H9 (cell line): ENCODE measurements around the gene CCNY. TPM values are rescaled to one million over a fixed set of nuclear protein-coding genes. Genes with fewer than 3 reads are reported as not detected.

Source experiments
- DNase-seq: peaks from one replicate; pipeline ENCODE4 v3.0.0-alpha.2; 2017
- H2AFZ ChIP-seq: one replicate; pipeline ENCODE4 v1.6.1; 2013; ENCODE audit warnings: mild to moderate bottlenecking, low read length, control low read depth, moderate library complexity
- H2AK5ac ChIP-seq: 2 replicates; pipeline ENCODE4 v1.6.1; 2013; ENCODE audit warnings: low read length, control low read depth, mixed read lengths; ENCODE audit not compliant: insufficient read length
- H2BK120ac ChIP-seq: one replicate; pipeline ENCODE4 v1.6.1; 2013; ENCODE audit warnings: low read depth, mild to moderate bottlenecking, low read length, control low read depth, inconsistent platforms; ENCODE audit not compliant: poor library complexity, severe bottlenecking
- H2BK12ac ChIP-seq: 2 replicates; pipeline ENCODE4 v1.6.1; 2013; ENCODE audit warnings: low read length, control low read depth, mixed read lengths, low read depth; ENCODE audit not compliant: insufficient read length
- H2BK15ac ChIP-seq: 2 replicates; pipeline ENCODE4 v1.6.1; 2013; ENCODE audit warnings: low read depth, low read length, control low read depth
- H2BK20ac ChIP-seq: one replicate; pipeline ENCODE4 v1.6.1; 2013; ENCODE audit warnings: low read depth, mild to moderate bottlenecking, low read length, control low read depth, inconsistent platforms; ENCODE audit not compliant: poor library complexity, severe bottlenecking
- H2BK5ac ChIP-seq: 2 replicates; pipeline ENCODE4 v1.6.1; 2013; ENCODE audit warnings: low read length, control low read depth, mixed read lengths; ENCODE audit not compliant: insufficient read length
- H3K14ac ChIP-seq: 2 replicates; pipeline ENCODE4 v1.6.1; 2013; ENCODE audit warnings: low read length, control low read depth; ENCODE audit not compliant: insufficient read depth
- H3K18ac ChIP-seq: 2 replicates; pipeline ENCODE4 v1.6.1; 2013; ENCODE audit warnings: low read depth, mild to moderate bottlenecking, mixed read lengths, low read length, control low read depth; ENCODE audit not compliant: insufficient read length
- H3K23ac ChIP-seq: 2 replicates; pipeline ENCODE4 v1.6.1; 2013; ENCODE audit warnings: low read length, control low read depth, mixed read lengths, low read depth; ENCODE audit not compliant: insufficient read length
- H3K23me2 ChIP-seq: 2 replicates; pipeline ENCODE4 v1.6.1; 2013; ENCODE audit warnings: low read depth, mild to moderate bottlenecking, mixed read lengths, low read length, control low read depth; ENCODE audit not compliant: insufficient read length, poor library complexity, severe bottlenecking
- H3K27ac ChIP-seq: 2 replicates; pipeline ENCODE4 v1.5.1; 2013; ENCODE audit warnings: low read length, control low read depth, mixed read lengths, low read depth; ENCODE audit not compliant: insufficient read length
- H3K27me3 ChIP-seq: 2 replicates; pipeline ENCODE4 v1.6.1; 2013; ENCODE audit warnings: low read length, control low read depth, inconsistent platforms; ENCODE audit not compliant: insufficient read depth
- H3K4ac ChIP-seq: 2 replicates; pipeline ENCODE4 v1.6.1; 2013; ENCODE audit warnings: low read depth, mild to moderate bottlenecking, control low read depth, inconsistent platforms, low read length, moderate library complexity
- H3K4me1 ChIP-seq: 2 replicates; pipeline ENCODE4 v1.6.1; 2013; ENCODE audit warnings: low read length, control low read depth, inconsistent platforms; ENCODE audit not compliant: insufficient read depth
- H3K4me2 ChIP-seq: 2 replicates; pipeline ENCODE4 v1.6.1; 2013; ENCODE audit warnings: low read length, control low read depth, mixed read lengths; ENCODE audit not compliant: insufficient read length, insufficient read depth
- H3K56ac ChIP-seq: 2 replicates; pipeline ENCODE4 v1.6.1; 2013; ENCODE audit warnings: low read depth, mild to moderate bottlenecking, mixed read lengths, low read length, control low read depth; ENCODE audit not compliant: insufficient read length
- H3K79me1 ChIP-seq: 2 replicates; pipeline ENCODE4 v1.6.1; 2013; ENCODE audit warnings: low read depth, mild to moderate bottlenecking, moderate library complexity, low read length, control low read depth, inconsistent platforms; ENCODE audit not compliant: insufficient read depth, poor library complexity, severe bottlenecking
- H3K79me2 ChIP-seq: 2 replicates; pipeline ENCODE4 v1.6.1; 2013; ENCODE audit warnings: low read length, control low read depth, inconsistent platforms; ENCODE audit not compliant: insufficient read depth
- H3K9ac ChIP-seq: 2 replicates; pipeline ENCODE4 v1.6.1; 2013; ENCODE audit warnings: low read length, control low read depth, mixed read lengths; ENCODE audit not compliant: insufficient read length; ENCODE audit errors: extremely low read depth
- H3K9me3 ChIP-seq: one replicate; pipeline ENCODE4 v1.6.1; 2013; ENCODE audit warnings: low read depth, low read length, inconsistent platforms; ENCODE audit not compliant: control insufficient read depth
- H3T11ph ChIP-seq: one replicate; pipeline ENCODE4 v1.6.1; 2013; ENCODE audit warnings: mild to moderate bottlenecking, low read length, control low read depth, inconsistent platforms
- H4K20me1 ChIP-seq: one replicate; pipeline ENCODE4 v1.6.1; 2013; ENCODE audit not compliant: control insufficient read depth, insufficient read length, insufficient read depth
- H4K5ac ChIP-seq: 2 replicates; pipeline ENCODE4 v1.6.1; 2013; ENCODE audit warnings: low read depth, mild to moderate bottlenecking, mixed read lengths, low read length, control low read depth; ENCODE audit not compliant: insufficient read length
- H4K8ac ChIP-seq: replicated peaks from 2 replicates; pipeline ENCODE4 v1.6.1; 2013; ENCODE audit warnings: low read length, control low read depth, mixed read lengths, low read depth; ENCODE audit not compliant: insufficient read length
- H4K91ac ChIP-seq: 2 replicates; pipeline ENCODE4 v1.6.1; 2013; ENCODE audit warnings: low read depth, mild to moderate bottlenecking, moderate library complexity, mixed read lengths, low read length, control low read depth; ENCODE audit not compliant: insufficient read length
- H3K27ac Mint-ChIP-seq, 3 experiments: 2 replicates in 2 of 3; 3 replicates in 1 of 3; pipeline ENCODE4 v1.8.0; 2020 to 2021; ENCODE audit warnings: mixed read lengths in 3 of 3, mild to moderate bottlenecking in 1 of 3, moderate library complexity in 1 of 3
- H3K27me3 Mint-ChIP-seq: 2 replicates; pipeline ENCODE4 v1.8.0; 2021; ENCODE audit warnings: low read depth, mild to moderate bottlenecking, moderate library complexity, mixed read lengths
- H3K36me3 Mint-ChIP-seq, 3 experiments: 2 replicates in 2 of 3; 3 replicates in 1 of 3; pipeline ENCODE4 v1.8.0; 2020 to 2021; ENCODE audit warnings: low read depth in 3 of 3, mixed read lengths in 3 of 3; ENCODE audit not compliant: insufficient read depth in 1 of 3
- H3K4me1 Mint-ChIP-seq, 2 experiments: 2 replicates each; pipeline ENCODE4 v1.8.0; 2020; ENCODE audit warnings: mixed read lengths in 2 of 2
- H3K4me3 Mint-ChIP-seq, 2 experiments: 2 replicates in 1 of 2; 3 replicates in 1 of 2; pipeline ENCODE4 v1.8.0; 2020 to 2021; ENCODE audit warnings: mild to moderate bottlenecking in 2 of 2, mixed read lengths in 2 of 2, moderate library complexity in 1 of 2
- H3K9me3 Mint-ChIP-seq, 2 experiments: 2 replicates in 1 of 2; 3 replicates in 1 of 2; pipeline ENCODE4 v1.8.0; 2020; ENCODE audit warnings: mild to moderate bottlenecking in 2 of 2, mixed read lengths in 2 of 2, moderate library complexity in 1 of 2
- WGBS: extraction: QIAGEN DNeasy Blood & Tissue Kit; methylation state at CpG from one replicate; pipeline ENCODE4 v1.1.7; 2013; ENCODE audit warnings: missing lambda C conversion rate, low lambda C conversion rate, mixed read lengths; ENCODE audit not compliant: insufficient read length; ENCODE audit errors: extremely low coverage; 5-methylcytosine and 5-hydroxymethylcytosine counted together
- total RNA-seq: library from RNA; stranded (reverse); gene quantifications from 2 replicates; pipeline ENCODE4 v1.2.1, GENCODE V29; 2021
- TF ChIP-seq, protein P1 (sequence below): fragments of 200-600 bp; sonication (generic); conservative IDR thresholded peaks from 3 replicates; pipeline ENCODE4 v1.8.0; 2021; ENCODE audit warnings: antibody characterized with exemption, mild to moderate bottlenecking

CCNY gene
- total RNA-seq, 1 experiment from 2014 or later = 62.1 TPM

DNA sequence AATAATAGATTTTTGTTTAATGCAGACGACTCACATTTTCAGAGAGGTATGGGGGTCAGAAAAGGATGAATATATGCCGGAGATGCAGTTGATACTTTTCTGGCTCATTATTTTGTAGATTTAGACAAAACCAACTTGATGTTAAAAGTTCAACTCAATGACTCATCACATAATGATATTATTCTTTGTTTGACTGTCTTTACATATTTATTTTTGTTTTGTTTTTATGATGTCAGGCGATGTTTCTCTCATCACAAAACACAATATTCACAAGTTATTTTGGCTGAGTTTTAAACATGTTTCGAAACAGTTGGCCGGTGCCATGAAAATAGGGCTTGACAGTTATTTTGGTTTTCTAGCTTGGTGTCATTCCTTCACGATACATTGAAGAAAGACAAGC is 270.1 kb downstream of the CCNY start:
- DNase-seq = no peak
- H4K5ac ChIP-seq = no peak overlapping the region
- Mint-ChIP-seq H3K27me3 (no peaks in the 10 kb centered on the region; the same call in 1 of the 2 replicates), H3K9me3 (peaks cover 14 to 20% of the 10 kb centered on the region in 2 experiments), H3K4me1 (peaks cover under 1 to 3% of the 10 kb centered on the region in 2 experiments; a peak in 1 of 4 replicates), H3K36me3 (peaks cover 7 to 11% (median 11%) of the 10 kb centered on the region in 3 experiments), H3K4me3 (no peak overlapping the region), H3K27ac (no peak overlapping the region)
- H3K23me2 ChIP-seq = no peaks in the 10 kb centered on the region
- H3K9me3 ChIP-seq = no peaks in the 10 kb centered on the region
- TF ChIP-seq, protein P1, sequence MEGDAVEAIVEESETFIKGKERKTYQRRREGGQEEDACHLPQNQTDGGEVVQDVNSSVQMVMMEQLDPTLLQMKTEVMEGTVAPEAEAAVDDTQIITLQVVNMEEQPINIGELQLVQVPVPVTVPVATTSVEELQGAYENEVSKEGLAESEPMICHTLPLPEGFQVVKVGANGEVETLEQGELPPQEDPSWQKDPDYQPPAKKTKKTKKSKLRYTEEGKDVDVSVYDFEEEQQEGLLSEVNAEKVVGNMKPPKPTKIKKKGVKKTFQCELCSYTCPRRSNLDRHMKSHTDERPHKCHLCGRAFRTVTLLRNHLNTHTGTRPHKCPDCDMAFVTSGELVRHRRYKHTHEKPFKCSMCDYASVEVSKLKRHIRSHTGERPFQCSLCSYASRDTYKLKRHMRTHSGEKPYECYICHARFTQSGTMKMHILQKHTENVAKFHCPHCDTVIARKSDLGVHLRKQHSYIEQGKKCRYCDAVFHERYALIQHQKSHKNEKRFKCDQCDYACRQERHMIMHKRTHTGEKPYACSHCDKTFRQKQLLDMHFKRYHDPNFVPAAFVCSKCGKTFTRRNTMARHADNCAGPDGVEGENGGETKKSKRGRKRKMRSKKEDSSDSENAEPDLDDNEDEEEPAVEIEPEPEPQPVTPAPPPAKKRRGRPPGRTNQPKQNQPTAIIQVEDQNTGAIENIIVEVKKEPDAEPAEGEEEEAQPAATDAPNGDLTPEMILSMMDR = no peak
- H2BK20ac ChIP-seq = no peak overlapping the region
- no peaks in the 10 kb centered on the region for H3K4me1 ChIP-seq
- no peaks in the 10 kb centered on the region for H3K27me3 ChIP-seq
- H2BK12ac ChIP-seq = no peak overlapping the region
- no peak overlapping the region for H2BK5ac ChIP-seq
- H2AFZ ChIP-seq = no peak overlapping the region
- H3K27ac ChIP-seq = no peak overlapping the region
- H3K79me1 ChIP-seq = no peaks in the 10 kb centered on the region
- H2BK120ac ChIP-seq = no peak overlapping the region
- no peak overlapping the region for H3K18ac ChIP-seq
- H3K4ac ChIP-seq = no peak overlapping the region
- H3K23ac ChIP-seq = no peak overlapping the region
- no peak overlapping the region for H4K91ac ChIP-seq
- no peak overlapping the region for H3T11ph ChIP-seq
- no peaks in the 10 kb centered on the region for H3K79me2 ChIP-seq
- H4K8ac ChIP-seq = no peak overlapping the region
- H3K56ac ChIP-seq = no peak overlapping the region
- H3K4me2 ChIP-seq = no peak overlapping the region
- no peaks in the 10 kb centered on the region for H4K20me1 ChIP-seq
- no peak overlapping the region for H2BK15ac ChIP-seq
- no peak overlapping the region for H2AK5ac ChIP-seq
- H3K9ac ChIP-seq = no peak overlapping the region
- WGBS = no CpG with 5 or more reads among the region's 6 CpGs
- H3K14ac ChIP-seq = no peak overlapping the region
